Testis (tissue), 2 donors: ENCODE measurements around the gene RGL4.

Experiments
- CTCF ChIP-seq, 3 experiments: fragments of 450-650 bp in 2 of 3; fragments of 200-600 bp in 1 of 3; sonication (generic) in 1 of 3; IDR thresholded peaks; one replicate each; pipeline ENCODE4 v1.5.1; 2016 to 2019; ENCODE audit warnings: antibody characterized with exemption in 3 of 3, mild to moderate bottlenecking in 2 of 3, moderate library complexity in 1 of 3
- POLR2A ChIP-seq: fragments of 450-650 bp; IDR thresholded peaks from one replicate; pipeline ENCODE4 v1.6.1; 2017; ENCODE audit warnings: antibody characterized with exemption, mild to moderate bottlenecking, moderate library complexity

DNA sequence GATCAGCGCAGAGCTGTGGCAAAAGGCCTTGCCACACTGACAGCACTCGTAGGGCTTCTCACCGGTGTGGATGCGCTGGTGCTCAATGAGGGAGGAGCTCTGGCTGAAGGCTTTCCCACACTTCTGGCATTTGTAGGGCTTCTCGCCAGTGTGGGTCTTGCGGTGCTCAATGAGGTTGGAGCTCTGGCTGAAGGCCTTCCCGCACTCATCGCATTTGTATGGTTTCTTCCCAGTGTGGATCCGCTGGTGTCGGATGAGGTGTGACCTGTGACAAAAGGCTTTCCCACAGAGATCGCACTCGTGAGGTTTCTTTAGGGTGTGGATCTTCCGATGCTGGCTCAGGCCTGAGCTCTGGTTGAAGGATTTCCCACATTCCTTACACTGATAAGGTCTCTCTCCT, 53.2 kb downstream of the RGL4 start:
- TF ChIP-seq CTCF (IDR thresholded peaks at IDR 0.05), result no peak
- TF ChIP-seq POLR2A, result no peak
